CD4-positive, alpha-beta T cell treated with Interleukin-17A for 4 hours (primary cell): ENCODE results near the gene PRKCD.

ENCODE experiments used
- DNase-seq: peaks from one replicate; pipeline ENCODE4 v3.0.0-alpha.2; 2020; ENCODE audit warnings: mixed read lengths

Gene PRKCD

GRCh38 chr3:53193466-53194209, 32.6 kb downstream of the PRKCD start:
- DNase-seq = no peak

GRCh38 chr3:53194210-53195065, 33.4 kb downstream of the PRKCD start:
- DNase-seq = no peak

- no peak for DNase-seq
Observed at GRCh38 chr3:53195066-53195450, 34.0 kb downstream of the PRKCD start.

- peak; percentile 68 for DNase-seq
Observed at GRCh38 chr3:53195602-53196574, 34.9 kb downstream of the PRKCD start.

- DNase-seq = peak; percentile 32
Observed at GRCh38 chr3:53196575-53197407, 35.8 kb downstream of the PRKCD start.

- DNase-seq = no peak
Observed at GRCh38 chr3:53198256-53198977, 37.4 kb downstream of the PRKCD start.

GRCh38 chr3:53198996-53199395, 38.0 kb downstream of the PRKCD start:
- DNase-seq = no peak

GRCh38 chr3:53199834-53200233, 38.8 kb downstream of the PRKCD start:
- no peak for DNase-seq

GRCh38 chr3:53200501-53201498, 39.8 kb downstream of the PRKCD start:
- no peak for DNase-seq

- DNase-seq = no peak
Observed at GRCh38 chr3:53202331-53203015, 41.5 kb downstream of the PRKCD start.

- DNase-seq = no peak
Observed at GRCh38 chr3:53211706-53212702, 51.0 kb downstream of the PRKCD start.

- no peak for DNase-seq
Observed at GRCh38 chr3:53213276-53213675, 52.3 kb downstream of the PRKCD start.

GRCh38 chr3:53215816-53216215, 54.8 kb downstream of the PRKCD start:
- no peak for DNase-seq

- DNase-seq = no peak
Observed at GRCh38 chr3:53216723-53217122, 55.7 kb downstream of the PRKCD start.

GRCh38 chr3:53217175-53217574, 56.2 kb downstream of the PRKCD start:
- DNase-seq = no peak

- no peak for DNase-seq
Observed at GRCh38 chr3:53218131-53218530, 57.1 kb downstream of the PRKCD start.

- peak; percentile 81 for DNase-seq
Observed at GRCh38 chr3:53219895-53220483, 59.0 kb downstream of the PRKCD start.

GRCh38 chr3:53221345-53221744, 60.3 kb downstream of the PRKCD start:
- no peak for DNase-seq
